NCI-H2107 treated with DMSO at 0.1 percent for 48 hours (cell line): ENCODE results near the gene CNKSR3.

Experiments used
- DNase-seq: peaks from one replicate; lab custom pipeline; 2025; ENCODE audit not compliant: unreplicated experiment; lab: John Stamatoyannopoulos, UW

Gene CNKSR3

DNA sequence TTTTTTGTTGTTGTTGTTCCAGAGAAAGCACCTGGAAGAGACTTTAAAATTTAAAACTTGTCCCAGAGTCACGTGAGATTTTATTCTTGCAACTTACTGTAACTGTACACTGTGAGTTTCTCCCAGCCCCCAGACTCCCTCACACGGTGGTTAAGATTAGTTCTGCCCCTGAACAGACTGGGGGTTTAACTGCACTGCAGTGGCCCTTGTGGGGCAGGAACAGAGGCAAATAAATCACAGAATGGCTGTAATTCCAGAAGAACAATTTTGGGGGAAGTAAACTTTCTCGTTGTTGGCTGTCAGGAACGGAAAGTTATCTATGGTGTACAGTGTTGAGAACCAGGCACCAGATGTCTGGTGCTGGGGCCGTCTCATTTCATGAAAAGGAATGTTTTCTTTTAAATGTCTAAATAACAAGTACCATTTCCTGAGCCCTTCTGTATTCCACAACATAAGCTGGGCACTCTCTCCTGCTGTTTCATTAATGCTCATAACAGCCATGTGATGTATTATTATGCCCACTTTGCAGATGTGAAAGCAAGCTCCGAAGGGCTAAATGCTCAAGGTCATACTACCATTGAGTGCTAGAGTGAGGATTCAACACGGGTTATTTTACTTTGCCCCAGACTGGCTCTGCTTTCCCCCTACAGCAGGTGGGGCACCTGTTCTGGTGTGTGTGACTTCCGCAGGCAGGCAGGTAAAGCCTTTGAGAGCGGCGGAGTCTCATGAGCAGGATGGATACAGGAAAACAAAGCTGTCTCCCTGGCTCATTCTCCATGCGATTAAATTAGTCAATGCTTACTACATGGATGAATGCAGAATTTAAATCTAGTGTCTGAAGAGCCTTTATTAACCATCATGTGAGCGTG, 30.5 kb downstream of the CNKSR3 start:
- no peak for DNase-seq

- DNase-seq, result no peak
These were observed 31.1 kb downstream of the CNKSR3 start for GRCh38 chr6:154479351-154479769.

DNA sequence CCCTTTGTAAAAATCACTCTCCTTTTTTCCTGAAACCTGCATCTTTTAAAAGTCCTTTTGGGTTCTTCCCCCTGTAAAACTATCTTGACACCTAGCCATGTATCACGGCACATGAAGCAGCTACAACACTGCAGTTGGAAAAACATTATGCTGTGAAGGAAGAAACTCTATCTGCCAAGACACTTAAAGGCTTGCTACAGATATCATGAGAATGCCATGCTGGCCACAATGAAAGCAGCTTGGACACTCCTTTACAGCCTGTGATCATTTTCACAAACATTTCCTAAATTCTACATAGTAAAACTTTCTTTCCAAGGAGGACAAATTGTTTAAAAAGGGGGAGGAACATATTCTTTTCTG, 31.8 kb downstream of the CNKSR3 start:
- DNase-seq, result no peak

DNA sequence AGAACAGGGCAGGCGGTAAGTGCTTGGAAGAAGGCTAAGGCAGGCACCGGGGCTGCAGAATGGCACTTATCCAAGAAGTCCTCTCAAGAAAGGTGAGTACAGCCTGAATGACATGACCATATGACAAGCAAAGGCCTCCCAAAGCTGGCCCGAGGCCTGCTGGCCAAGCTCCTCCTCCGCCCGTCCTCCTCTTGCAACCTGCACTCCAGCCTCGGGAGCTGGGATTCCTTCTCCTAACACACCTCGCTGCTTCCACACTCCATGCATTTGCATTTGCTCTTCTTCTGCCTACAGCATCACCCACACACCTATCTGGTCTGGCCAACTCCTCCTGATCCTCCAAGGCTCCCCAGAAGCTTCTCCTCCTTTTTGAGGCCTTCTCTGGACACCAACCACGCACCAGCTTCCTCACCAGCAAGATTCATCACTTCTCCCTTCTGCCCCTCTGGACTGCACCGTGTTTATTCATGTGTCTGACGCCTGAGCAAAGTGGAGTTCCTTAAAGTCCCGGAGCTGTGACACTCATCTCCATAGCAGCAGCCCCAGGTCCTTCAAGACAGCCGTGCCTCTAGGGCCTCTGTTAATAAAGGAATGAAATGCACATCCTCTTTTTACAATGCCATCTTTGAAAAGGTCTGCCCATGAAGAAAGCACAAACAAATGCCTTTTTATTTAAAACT, 32.3 kb downstream of the CNKSR3 start:
- DNase-seq, result no peak

DNA sequence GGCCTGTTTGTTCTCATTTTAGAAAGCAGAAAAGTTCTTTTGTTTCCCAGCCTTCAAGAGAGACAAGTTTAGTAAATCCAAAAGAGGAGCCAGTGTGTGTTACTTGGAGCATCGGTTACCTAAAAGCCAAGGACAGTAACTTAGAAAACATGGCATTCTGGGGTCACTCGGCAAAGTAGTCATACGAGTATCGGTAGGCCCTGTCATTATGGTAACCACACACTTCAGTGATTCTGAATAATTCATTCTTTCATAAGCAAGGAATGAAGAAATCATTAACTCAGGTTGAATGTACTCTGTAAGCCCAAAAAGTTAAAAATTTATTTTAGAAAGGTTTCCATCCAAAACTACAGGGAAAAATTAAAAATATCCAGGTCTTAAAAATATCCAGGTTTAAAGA, 34.0 kb downstream of the CNKSR3 start:
- DNase-seq, result no peak

GRCh38 chr6:154474648-154475428, 35.6 kb downstream of the CNKSR3 start:
- DNase-seq, result no peak

- DNase-seq, result peak; percentile 14
These were observed 37.2 kb downstream of the CNKSR3 start for GRCh38 chr6:154473324-154473723.

DNA sequence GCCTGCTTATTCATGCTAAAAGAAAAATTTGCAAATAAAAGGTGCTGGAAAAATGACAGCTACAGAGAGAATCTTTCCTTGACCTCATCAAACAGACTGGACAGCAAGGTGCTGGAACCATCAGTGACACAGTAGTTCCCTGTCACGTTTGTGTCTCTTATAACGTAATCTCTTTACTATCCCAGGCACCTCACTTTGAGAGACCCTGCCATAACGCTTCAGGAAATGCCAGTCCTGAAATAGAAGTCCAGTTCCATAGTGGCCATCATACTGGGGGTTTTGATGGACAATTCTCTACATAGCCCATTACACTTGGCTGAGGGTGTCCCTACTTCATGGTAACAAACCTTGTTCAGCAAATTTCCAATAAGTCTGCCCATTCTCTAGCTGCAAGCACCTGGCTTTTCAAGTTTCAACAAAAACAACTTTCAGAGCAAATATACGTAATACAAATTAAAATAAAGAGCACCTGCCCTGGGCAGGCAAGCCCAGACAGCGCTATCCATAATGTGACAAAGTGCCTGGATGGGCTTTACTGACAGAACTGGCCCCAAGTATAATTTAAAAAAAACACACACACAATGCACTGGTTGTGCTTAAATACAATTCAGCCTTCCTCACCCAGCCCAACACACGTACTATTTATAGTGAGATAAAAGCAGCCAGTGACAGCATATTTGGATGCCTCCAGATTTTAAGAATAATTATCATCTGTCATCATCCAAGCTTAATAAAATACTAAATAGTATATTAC, 38.7 kb downstream of the CNKSR3 start:
- DNase-seq, result peak; percentile 91

DNA sequence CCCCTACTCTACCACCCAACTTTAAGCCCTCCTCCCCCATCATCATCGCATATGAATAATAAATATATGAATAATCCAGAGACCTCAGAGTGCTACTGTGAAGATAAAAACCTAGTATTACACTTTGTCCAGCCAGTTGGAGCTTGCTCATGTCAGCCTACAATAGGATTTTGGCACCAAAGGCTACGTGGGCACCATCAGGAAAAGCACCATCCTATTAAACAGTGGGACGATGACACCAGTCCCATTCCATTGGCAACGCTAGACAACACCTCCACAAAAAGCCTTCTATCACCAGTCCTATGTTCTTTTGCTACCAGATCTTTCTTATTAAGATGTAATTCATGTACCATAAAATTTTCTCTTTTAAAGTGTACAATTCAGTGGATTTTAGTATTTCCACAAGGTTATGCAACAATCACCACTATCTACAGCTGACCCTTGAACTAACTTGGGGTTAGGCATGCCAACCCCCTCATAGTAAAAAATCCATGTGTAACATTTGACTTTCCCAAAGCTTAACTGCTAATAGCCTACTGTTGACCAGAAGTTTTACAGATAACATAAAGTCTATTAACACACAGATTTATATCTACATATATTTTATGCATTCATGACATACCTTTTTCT, 41.1 kb downstream of the CNKSR3 start:
- DNase-seq, result no peak

GRCh38 chr6:154468760-154469159, 41.7 kb downstream of the CNKSR3 start:
- DNase-seq, result no peak

DNA sequence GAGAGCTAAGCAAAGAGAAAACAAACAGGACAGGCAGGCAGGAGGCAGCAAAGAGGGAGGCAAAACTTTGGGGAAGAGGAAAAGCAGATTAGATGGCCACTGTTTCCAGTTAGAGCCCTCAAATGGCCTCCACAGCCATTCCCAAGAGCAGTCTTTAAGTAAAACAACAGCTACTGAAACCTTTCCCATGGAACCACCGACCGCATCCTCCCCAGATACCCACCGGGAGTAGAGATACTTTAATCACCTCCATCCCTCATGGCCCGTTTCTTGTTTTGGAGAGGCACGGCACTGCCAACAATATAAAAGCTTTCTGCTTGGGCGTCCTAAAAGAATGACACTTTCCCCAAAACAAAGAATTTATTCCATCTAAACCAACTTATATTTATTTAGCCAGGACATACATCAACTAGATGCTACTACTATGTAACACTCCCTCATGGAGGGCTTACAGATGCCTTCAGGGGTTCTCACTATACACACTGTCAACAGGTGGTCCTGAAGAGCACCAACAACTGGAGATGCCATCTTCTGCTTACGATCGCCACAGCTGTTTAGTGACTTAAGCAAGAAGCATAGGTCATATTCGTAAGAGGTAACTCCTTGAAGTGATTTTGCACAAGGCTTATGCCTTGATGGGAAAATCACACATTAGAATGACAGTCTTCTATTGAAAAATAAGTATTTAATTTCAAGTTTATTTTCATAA, 43.4 kb downstream of the CNKSR3 start:
- DNase-seq, result no peak

DNA sequence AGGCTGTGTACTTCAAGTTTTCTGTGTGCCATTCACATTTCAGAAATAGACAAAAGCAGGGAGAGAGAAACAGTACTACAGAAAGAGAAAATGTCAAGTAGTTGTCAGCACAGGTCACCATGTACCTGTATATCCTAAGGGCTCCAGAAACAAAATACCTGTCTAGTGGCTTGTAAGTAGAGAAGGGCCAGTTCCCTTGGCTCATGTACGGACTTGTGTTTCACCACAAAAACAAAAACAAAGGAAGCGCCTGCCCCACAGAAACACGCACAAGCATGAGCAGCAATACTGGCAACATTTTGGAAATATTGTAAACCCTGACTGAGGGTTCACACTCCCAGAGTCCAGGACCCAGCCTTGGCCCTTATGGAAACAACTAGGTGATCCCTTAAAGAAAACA, 44.3 kb downstream of the CNKSR3 start:
- DNase-seq, result peak; percentile 81

GRCh38 chr6:154463573-154464419, 46.7 kb downstream of the CNKSR3 start:
- DNase-seq, result peak; percentile 36

DNA sequence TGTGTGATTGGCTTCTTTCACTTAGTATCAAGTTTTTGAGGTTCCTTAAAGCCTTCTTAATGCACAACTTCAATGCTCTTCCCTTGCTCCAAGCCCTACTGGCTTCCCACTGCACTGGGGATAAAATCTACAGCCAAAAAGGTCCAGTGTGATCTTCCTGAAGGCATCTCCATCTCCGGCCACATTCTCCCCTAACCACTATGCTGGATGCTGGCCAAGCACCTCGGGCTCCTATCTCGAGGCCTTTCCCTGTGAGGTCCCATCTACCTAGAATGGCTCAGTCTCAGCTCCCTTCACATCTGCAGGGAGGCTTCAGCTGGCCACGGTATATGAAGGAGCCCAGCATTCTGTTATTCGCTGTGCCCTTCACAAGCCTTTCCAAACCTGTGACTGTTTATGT, 48.1 kb downstream of the CNKSR3 start:
- peak; percentile 19 for DNase-seq

- no peak for DNase-seq
These were observed 49.1 kb downstream of the CNKSR3 start for GRCh38 chr6:154461348-154461747.

DNA sequence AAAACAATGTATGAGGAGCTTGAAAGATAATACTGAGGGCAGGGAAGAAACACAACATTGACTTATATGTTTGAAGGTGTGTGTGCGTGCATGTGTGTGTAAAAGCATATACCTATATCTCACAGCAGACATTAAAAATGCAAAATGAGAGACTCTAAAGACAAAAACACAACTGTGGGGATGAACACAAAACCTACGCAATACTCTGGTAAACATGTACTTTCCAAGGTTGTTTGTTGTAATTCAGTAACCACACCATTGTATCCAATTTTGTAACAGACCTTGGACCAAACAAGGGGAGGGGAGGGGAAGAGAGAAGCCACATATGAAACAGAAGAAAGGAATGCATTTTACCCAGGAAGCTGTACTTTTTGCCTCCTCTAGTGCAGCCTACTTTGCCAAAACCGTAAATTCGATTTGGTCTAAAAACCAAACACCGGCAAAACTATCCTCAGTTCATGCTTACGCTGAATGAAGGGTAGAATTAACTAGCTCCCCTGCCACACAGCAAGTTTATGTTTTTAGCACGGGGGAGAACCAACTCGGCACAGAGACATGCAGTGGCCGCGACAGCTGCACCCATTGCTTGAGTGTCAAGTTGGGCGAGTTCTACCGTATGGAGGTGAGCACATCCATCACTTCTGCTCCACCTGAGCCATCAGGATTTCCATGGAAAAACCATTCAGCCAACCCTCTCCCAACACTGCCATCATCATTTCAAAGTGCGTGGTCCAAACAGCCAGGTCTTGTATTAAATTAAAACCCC, 50.0 kb downstream of the CNKSR3 start:
- DNase-seq, result no peak

DNA sequence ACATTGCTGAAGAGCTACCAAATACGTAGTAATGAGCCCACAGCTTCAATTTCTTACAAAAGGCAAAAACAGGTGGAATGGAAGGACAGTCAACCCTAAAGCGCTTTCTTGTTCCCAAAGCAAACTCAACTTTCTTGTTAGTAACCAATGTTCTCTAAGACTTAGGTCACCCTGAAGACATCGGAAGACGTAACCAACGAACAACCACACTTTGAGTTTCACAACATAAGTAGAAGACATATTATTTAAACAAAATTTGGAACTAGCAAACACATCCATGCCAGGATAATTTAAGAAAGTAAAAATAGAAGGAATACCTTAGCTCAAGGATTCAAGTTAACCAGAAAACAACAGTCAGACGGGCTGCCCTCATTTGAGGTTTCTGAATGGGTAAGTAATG, 51.0 kb downstream of the CNKSR3 start:
- no peak for DNase-seq
